ENCODE results near the gene NQO1. TPM values are rescaled to one million over a fixed set of nuclear protein-coding genes. Genes with fewer than 3 reads are reported as not detected.

Gene NQO1
- total RNA-seq, 2 donors from 2014 or later: 126 to 141 TPM

DNA sequence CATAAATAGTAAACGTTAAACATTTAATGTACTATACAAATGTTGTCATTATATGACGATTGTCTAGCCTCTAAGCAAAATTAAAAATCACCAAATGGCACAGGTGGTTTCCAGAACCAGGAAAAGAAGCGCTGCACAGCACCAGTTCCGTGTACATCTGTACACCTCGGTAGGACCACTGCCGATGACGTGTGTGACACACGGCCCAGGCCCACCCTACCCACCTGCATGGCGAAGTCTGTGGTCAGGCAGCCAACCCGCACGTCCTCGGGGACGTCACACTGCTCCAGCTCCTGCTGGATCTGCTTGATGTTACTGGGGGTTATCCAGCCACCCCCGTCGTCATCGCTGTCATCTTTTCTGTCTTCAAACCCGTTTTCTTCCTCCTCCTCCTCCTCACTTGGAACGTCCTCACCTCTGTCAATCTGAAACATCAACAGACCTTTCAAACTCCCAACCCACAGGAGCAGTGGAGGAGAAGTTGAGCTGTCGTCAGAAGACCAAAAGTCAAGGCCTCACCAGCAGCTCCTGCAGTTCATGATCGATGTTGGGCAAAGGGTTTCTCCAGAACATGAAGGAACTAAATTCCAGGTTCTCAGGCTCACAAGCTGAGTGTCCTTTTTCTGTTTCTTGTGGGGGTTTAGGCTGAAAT is 22.5 kb upstream of the NQO1 start:
- Mint-ChIP-seq H3K4me1 (peaks cover 9% of the 10 kb centered on the region), H3K9me3 (no peaks in the 10 kb centered on the region)

GRCh38 chr16:69747115-69747514 is 20.8 kb upstream of the NQO1 start:
- Mint-ChIP-seq H3K9me3 (no peaks in the 10 kb centered on the region), H3K27me3 (ENCODE audit: insufficient read depth) (no peaks in the 10 kb centered on the region), H3K4me1 (peaks cover 5% of the 10 kb centered on the region), H3K27ac (peak overlapping the region; percentile 38), H3K36me3 (ENCODE audit: low read depth) (peaks cover 86% of the 10 kb centered on the region), H3K4me3 (no peak overlapping the region)
- no peak for TF ChIP-seq CTCF (conservative IDR thresholded peaks at IDR 0.05)
- peak overlapping the region; percentile 10 for H3K4me3 ChIP-seq (ENCODE audit: low read length)
- H3K27me3 ChIP-seq (ENCODE audit: control insufficient read depth, insufficient read depth, low read length, poor library complexity, severe bottlenecking): no peaks in the 10 kb centered on the region
- no peaks in the 10 kb centered on the region for H3K9me3 ChIP-seq (ENCODE audit: control insufficient read depth, low read length)
- H3K36me3 ChIP-seq (ENCODE audit: control insufficient read depth, insufficient read depth, low read length): peaks cover 90% of the 10 kb centered on the region
- no peaks in the 10 kb centered on the region for H3K4me1 ChIP-seq (ENCODE audit: control insufficient read depth, insufficient read depth, low read length)
- H3K27ac ChIP-seq (ENCODE audit: low read depth, low read length): no peak overlapping the region
- no peak overlapping the region for H3K9ac ChIP-seq (ENCODE audit: extremely low read depth, low read length, poor library complexity, severe bottlenecking)
- DNase-seq: no peak
- WGBS, 2 experiments (ENCODE audit: insufficient coverage in 1 of 2, insufficient read length in 1 of 2): 80 to 83% methylated on average over 3 to 8 of the region's 8 CpGs

More for the DNA sequence above, 22.5 kb upstream of the NQO1 start:
- DNase-seq: no peak
- no peaks in the 10 kb centered on the region for H3K9me3 ChIP-seq (ENCODE audit: control insufficient read depth, low read length)
- Mint-ChIP-seq H3K4me3 (no peak overlapping the region), H3K27me3 (ENCODE audit: insufficient read depth) (no peaks in the 10 kb centered on the region), H3K27ac (no peak overlapping the region), H3K36me3 (ENCODE audit: low read depth) (peaks cover 78% of the 10 kb centered on the region)
- no peak overlapping the region for H3K4me3 ChIP-seq (ENCODE audit: low read length)
- TF ChIP-seq CTCF (conservative IDR thresholded peaks at IDR 0.05): no peak
- no peaks in the 10 kb centered on the region for H3K4me1 ChIP-seq (ENCODE audit: control insufficient read depth, insufficient read depth, low read length)
- H3K36me3 ChIP-seq (ENCODE audit: control insufficient read depth, insufficient read depth, low read length): peaks cover 79% of the 10 kb centered on the region
- 94 to 96% methylated on average over 8 to 19 of the region's 20 CpGs for WGBS, 2 experiments (ENCODE audit: insufficient coverage in 1 of 2, insufficient read length in 1 of 2)
- no peaks in the 10 kb centered on the region for H3K27me3 ChIP-seq (ENCODE audit: control insufficient read depth, insufficient read depth, low read length, poor library complexity, severe bottlenecking)
- no peak overlapping the region for H3K9ac ChIP-seq (ENCODE audit: extremely low read depth, low read length, poor library complexity, severe bottlenecking)
- no peak overlapping the region for H3K27ac ChIP-seq (ENCODE audit: low read depth, low read length)

DNA sequence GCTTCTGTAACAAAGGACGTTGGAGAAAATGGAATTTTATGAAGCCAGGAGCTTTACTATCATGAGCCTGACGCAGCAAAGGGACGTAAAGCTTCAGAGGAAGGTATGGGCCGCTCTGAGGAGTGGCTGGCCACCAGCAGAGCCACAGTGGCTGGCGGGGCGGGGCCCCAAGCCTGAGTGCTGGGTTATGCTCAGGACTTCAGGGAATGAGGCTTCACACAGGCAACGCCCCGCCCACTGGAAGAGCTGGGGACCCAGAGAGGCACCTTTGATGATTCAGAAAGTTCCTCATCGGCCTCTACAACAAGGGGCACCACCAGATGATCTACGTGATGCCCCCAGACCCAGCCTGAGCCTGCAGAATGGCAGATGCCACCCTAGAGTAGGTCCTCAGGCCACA is 19.6 kb upstream of the NQO1 start:
- H3K36me3 Mint-ChIP-seq (ENCODE audit: low read depth): peaks cover 86% of the 10 kb centered on the region
- WGBS, 2 experiments (ENCODE audit: insufficient coverage in 1 of 2, insufficient read length in 1 of 2): 90 to 94% methylated on average over 10 of the region's 10 CpGs
- H3K36me3 ChIP-seq (ENCODE audit: control insufficient read depth, insufficient read depth, low read length): peaks cover 91% of the 10 kb centered on the region

More for the DNA sequence above, 19.6 kb upstream of the NQO1 start:
- Histone ChIP-seq H3K4me3 (ENCODE audit: low read length) (no peak overlapping the region), H3K9me3 (ENCODE audit: control insufficient read depth, low read length) (no peaks in the 10 kb centered on the region), H3K27ac (ENCODE audit: low read depth, low read length) (no peak overlapping the region), H3K9ac (ENCODE audit: extremely low read depth, low read length, poor library complexity, severe bottlenecking) (no peak overlapping the region), H3K4me1 (ENCODE audit: control insufficient read depth, insufficient read depth, low read length) (no peaks in the 10 kb centered on the region), H3K27me3 (ENCODE audit: control insufficient read depth, insufficient read depth, low read length, poor library complexity, severe bottlenecking) (no peaks in the 10 kb centered on the region)
- Mint-ChIP-seq H3K27ac (no peak overlapping the region), H3K4me1 (peaks cover 5% of the 10 kb centered on the region), H3K9me3 (no peaks in the 10 kb centered on the region), H3K27me3 (ENCODE audit: insufficient read depth) (no peaks in the 10 kb centered on the region), H3K4me3 (no peak overlapping the region)
- no peak for TF ChIP-seq CTCF (conservative IDR thresholded peaks at IDR 0.05)
- DNase-seq: no peak
